Left ventricle myocardium inferior (tissue), 1 donor: Measurements from ENCODE around the gene GRIK1. TPM values are rescaled to one million over a fixed set of nuclear protein-coding genes. Genes with fewer than 3 reads are reported as not detected.

Experiments
- DNase-seq: peaks from one replicate; pipeline ENCODE4 v3.0.0-alpha.2; 2020
- H3K27ac ChIP-seq: fragments of 200-600 bp; replicated peaks from 2 replicates; pipeline ENCODE4 v1.8.0; 2021
- H3K27me3 ChIP-seq: fragments of 200-600 bp; 2 replicates; pipeline ENCODE4 v1.8.0; 2021; ENCODE audit warnings: low read depth
- H3K36me3 ChIP-seq: fragments of 200-600 bp; 2 replicates; pipeline ENCODE4 v1.8.0; 2021
- H3K4me1 ChIP-seq: fragments of 200-600 bp; 2 replicates; pipeline ENCODE4 v1.8.0; 2021
- H3K4me3 ChIP-seq: fragments of 200-600 bp; 2 replicates; pipeline ENCODE4 v1.8.0; 2021; ENCODE audit warnings: mild to moderate bottlenecking, moderate library complexity
- H3K9me3 ChIP-seq: fragments of 200-600 bp; replicated peaks from 2 replicates; pipeline ENCODE4 v1.8.0; 2021
- CTCF ChIP-seq: fragments of 200-600 bp; IDR thresholded peaks from 2 replicates; pipeline ENCODE4 v1.8.0; 2021; ENCODE audit warnings: antibody characterized with exemption, mild to moderate bottlenecking, borderline replicate concordance
- intact Hi-C: fragments of 100-400 bp; cut with micrococcal nuclease; formaldehyde crosslinking; loops from one replicate; pipeline ENCODE4 v1.11.0; 2022
- total RNA-seq: library from RNA; stranded (reverse); fragmentation: NEBNext Ultra II Directional; extraction: Animal tissue kit (Norgen Biotek cat#: 25700); gene quantifications from one replicate; pipeline ENCODE4 v1.2.1, GENCODE V29; 2021
- donor health status: DM: no; HTN: yes; CAD: no; lungs with severe emphysema.

GRIK1 gene
- total RNA-seq, 1 donor from 2014 or later = not detected

- H3K27ac ChIP-seq = no peak overlapping the region
- H3K4me1 ChIP-seq = no peaks in the 10 kb centered on the region
- H3K27me3 ChIP-seq = no peaks in the 10 kb centered on the region
- no peak for TF ChIP-seq CTCF
- no peaks in the 10 kb centered on the region for H3K9me3 ChIP-seq
- DNase-seq = no peak
- H3K36me3 ChIP-seq = no peaks in the 10 kb centered on the region
- H3K4me3 ChIP-seq = no peak overlapping the region
- intact Hi-C loops = no loop called here
Measured at GRCh38 chr21:29540289-29540688, 399.5 kb downstream of the GRIK1 start.

- DNase-seq = no peak
- intact Hi-C loops = no loop called here
Measured at GRCh38 chr21:29538115-29538514, 401.7 kb downstream of the GRIK1 start.

GRCh38 chr21:29534448-29534847, 405.3 kb downstream of the GRIK1 start:
- Histone ChIP-seq H3K36me3 (no peaks in the 10 kb centered on the region), H3K27me3 (no peaks in the 10 kb centered on the region), H3K4me3 (no peak overlapping the region), H3K9me3 (no peaks in the 10 kb centered on the region), H3K4me1 (no peaks in the 10 kb centered on the region), H3K27ac (no peak overlapping the region)
- intact Hi-C loops = no loop called here
- TF ChIP-seq CTCF = no peak
- DNase-seq = no peak

More at GRCh38 chr21:29538115-29538514, 401.7 kb downstream of the GRIK1 start:
- TF ChIP-seq CTCF = no peak
- Histone ChIP-seq H3K4me1 (no peaks in the 10 kb centered on the region), H3K27ac (no peak overlapping the region), H3K4me3 (no peak overlapping the region), H3K36me3 (no peaks in the 10 kb centered on the region), H3K9me3 (no peaks in the 10 kb centered on the region), H3K27me3 (no peaks in the 10 kb centered on the region)

- Histone ChIP-seq H3K36me3 (no peaks in the 10 kb centered on the region), H3K27ac (no peak overlapping the region), H3K4me3 (no peak overlapping the region), H3K9me3 (peaks cover 12% of the 10 kb centered on the region), H3K4me1 (no peaks in the 10 kb centered on the region), H3K27me3 (no peaks in the 10 kb centered on the region)
- no peak for TF ChIP-seq CTCF
- no peak for DNase-seq
- intact Hi-C loops = no loop called here
Measured at GRCh38 chr21:29529139-29529538, 410.7 kb downstream of the GRIK1 start.

GRCh38 chr21:29526545-29526944, 413.3 kb downstream of the GRIK1 start:
- no peak overlapping the region for H3K4me3 ChIP-seq
- peaks cover 12% of the 10 kb centered on the region for H3K9me3 ChIP-seq
- no peaks in the 10 kb centered on the region for H3K27me3 ChIP-seq
- DNase-seq = no peak
- H3K27ac ChIP-seq = no peak overlapping the region
- H3K36me3 ChIP-seq = no peaks in the 10 kb centered on the region
- no peak for TF ChIP-seq CTCF
- intact Hi-C loops = no loop called here
- H3K4me1 ChIP-seq = no peaks in the 10 kb centered on the region

- Histone ChIP-seq H3K4me1 (no peaks in the 10 kb centered on the region), H3K36me3 (no peaks in the 10 kb centered on the region), H3K9me3 (peaks cover 12% of the 10 kb centered on the region), H3K4me3 (no peak overlapping the region), H3K27me3 (no peaks in the 10 kb centered on the region), H3K27ac (peak overlapping the region; percentile 25)
- intact Hi-C loops = no loop called here
- no peak for DNase-seq
- TF ChIP-seq CTCF = no peak
Measured at GRCh38 chr21:29524055-29524454, 415.7 kb downstream of the GRIK1 start.
